Adrenal gland (tissue), 5 donors: ENCODE results near the gene AP2A1.

ENCODE experiments used
- POLR2A ChIP-seq, 2 donors: fragments of 450-650 bp; IDR thresholded peaks; one replicate each; pipeline ENCODE4 v1.6.1; 2017; ENCODE audit warnings: antibody characterized with exemption in 2 of 2, mild to moderate bottlenecking in 2 of 2, moderate library complexity in 1 of 2
- TF ChIP-seq, protein P1 (sequence below), 6 experiments: fragments of 450-650 bp in 4 of 6; fragments of 200-600 bp in 2 of 6; sonication (generic) in 1 of 6; IDR thresholded peaks; 1 replicate in 5 of 6; 2 replicates in 1 of 6; pipeline versions ENCODE4 v1.5.1 to v1.8.0; 2016 to 2021; ENCODE audit warnings: antibody characterized with exemption in 6 of 6, mild to moderate bottlenecking in 2 of 6, moderate library complexity in 1 of 6
- donor health status: DM: no; HTN: no; CAD: no.

DNA sequence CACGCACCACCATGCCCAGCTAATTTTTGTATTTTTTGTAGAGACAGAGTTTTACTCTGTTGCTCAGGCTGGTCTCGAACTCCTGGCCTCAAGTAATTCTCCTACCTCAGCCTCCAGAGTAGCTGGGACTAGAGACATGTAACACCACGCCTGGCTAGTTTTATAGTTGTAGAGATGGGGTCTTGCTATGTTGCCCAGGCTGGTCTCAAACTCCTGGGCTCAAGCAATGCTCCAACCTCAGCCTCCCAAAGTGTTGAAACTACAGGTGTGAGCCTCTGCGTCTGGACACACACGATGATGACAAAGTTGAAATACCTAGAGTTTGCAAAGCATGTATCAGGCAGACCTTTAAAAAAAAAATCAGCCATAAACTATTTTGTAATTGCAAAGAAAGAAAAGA, 79.6 kb downstream of the AP2A1 start:
- TF ChIP-seq, protein P1, sequence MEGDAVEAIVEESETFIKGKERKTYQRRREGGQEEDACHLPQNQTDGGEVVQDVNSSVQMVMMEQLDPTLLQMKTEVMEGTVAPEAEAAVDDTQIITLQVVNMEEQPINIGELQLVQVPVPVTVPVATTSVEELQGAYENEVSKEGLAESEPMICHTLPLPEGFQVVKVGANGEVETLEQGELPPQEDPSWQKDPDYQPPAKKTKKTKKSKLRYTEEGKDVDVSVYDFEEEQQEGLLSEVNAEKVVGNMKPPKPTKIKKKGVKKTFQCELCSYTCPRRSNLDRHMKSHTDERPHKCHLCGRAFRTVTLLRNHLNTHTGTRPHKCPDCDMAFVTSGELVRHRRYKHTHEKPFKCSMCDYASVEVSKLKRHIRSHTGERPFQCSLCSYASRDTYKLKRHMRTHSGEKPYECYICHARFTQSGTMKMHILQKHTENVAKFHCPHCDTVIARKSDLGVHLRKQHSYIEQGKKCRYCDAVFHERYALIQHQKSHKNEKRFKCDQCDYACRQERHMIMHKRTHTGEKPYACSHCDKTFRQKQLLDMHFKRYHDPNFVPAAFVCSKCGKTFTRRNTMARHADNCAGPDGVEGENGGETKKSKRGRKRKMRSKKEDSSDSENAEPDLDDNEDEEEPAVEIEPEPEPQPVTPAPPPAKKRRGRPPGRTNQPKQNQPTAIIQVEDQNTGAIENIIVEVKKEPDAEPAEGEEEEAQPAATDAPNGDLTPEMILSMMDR (IDR thresholded peaks at IDR 0.05) = no peak
- no peak for TF ChIP-seq POLR2A (IDR thresholded peaks at IDR 0.05)
